H1 (cell line): ENCODE data around the gene HOXA11. TPM values are rescaled to one million over a fixed set of nuclear protein-coding genes. Genes with fewer than 3 reads are reported as not detected.

ENCODE experiments used
- CTCF ChIA-PET: fragments of 300-600 bp; sonication (Branson Sonifier 250); formaldehyde crosslinking; loops from one replicate; lab custom pipeline; 2021; ENCODE audit not compliant: partially characterized antibody; lab: Charles Lee
- POLR2A ChIA-PET: fragments of 300-600 bp; sonication (Branson Sonifier 250); formaldehyde crosslinking; loops from one replicate; lab custom pipeline; 2021; ENCODE audit warnings: inconsistent platforms; ENCODE audit not compliant: partially characterized antibody; lab: Charles Lee
- DNase-seq, 2 experiments: peaks; one replicate each; pipeline versions ENCODE4 v3.0.0 to v3.0.0-alpha.2; 2010 to 2022; ENCODE audit warnings: low spot score in 2 of 2, low read depth in 1 of 2, mixed read lengths in 1 of 2
- FAIRE-seq: peaks from 2 replicates; lab custom pipeline; 2011; peaks lifted over from hg19 to GRCh38; lab: Jason Lieb, UNC
- H2AFZ ChIP-seq: 2 replicates; pipeline ENCODE4 v1.8.1; 2012; ENCODE audit warnings: low read length, inconsistent platforms
- H2AK5ac ChIP-seq: 2 replicates; pipeline ENCODE4 v1.6.1; 2013; ENCODE audit warnings: low read depth, low read length
- H2BK120ac ChIP-seq: replicated peaks from 2 replicates; pipeline ENCODE3; 2013; ENCODE audit warnings: low read depth, low read length, inconsistent platforms
- H2BK12ac ChIP-seq: 2 replicates; pipeline ENCODE4 v1.6.1; 2013; ENCODE audit warnings: low read depth, low read length
- H2BK15ac ChIP-seq: 2 replicates; pipeline ENCODE4 v1.6.1; 2013; ENCODE audit warnings: low read length
- H2BK20ac ChIP-seq: 2 replicates; pipeline ENCODE4 v1.6.1; 2013; ENCODE audit warnings: low read length
- H2BK5ac ChIP-seq: 2 replicates; pipeline ENCODE4 v1.6.1; 2013; ENCODE audit warnings: low read depth, low read length
- H3K14ac ChIP-seq: 2 replicates; pipeline ENCODE4 v1.6.1; 2013; ENCODE audit warnings: inconsistent platforms; ENCODE audit not compliant: insufficient read length
- H3K18ac ChIP-seq: 2 replicates; pipeline ENCODE4 v1.6.1; 2013; ENCODE audit warnings: low read length; ENCODE audit errors: extremely low read depth
- H3K23ac ChIP-seq: 2 replicates; pipeline ENCODE4 v1.6.1; 2013; ENCODE audit warnings: inconsistent platforms; ENCODE audit not compliant: insufficient read length
- H3K23me2 ChIP-seq: 2 replicates; pipeline ENCODE4 v1.6.1; 2013; ENCODE audit warnings: low read depth, low read length
- H3K27ac ChIP-seq: 2 replicates; pipeline ENCODE4 v1.6.1; 2011; ENCODE audit warnings: low read depth, low read length, inconsistent platforms
- H3K27me3 ChIP-seq, 4 experiments: replicated peaks in 1 of 4; 1 replicate in 1 of 4; 2 replicates in 3 of 4; pipeline versions ENCODE4 v1.6.1 to v1.8.1; 2011 to 2013; ENCODE audit warnings: low read length in 3 of 4, mild to moderate bottlenecking in 3 of 4, inconsistent platforms in 2 of 4, mixed read lengths in 2 of 4, moderate library complexity in 1 of 4; ENCODE audit not compliant: control insufficient read depth in 3 of 4, insufficient read depth in 3 of 4; ENCODE audit errors: extremely low read depth in 1 of 4
- H3K36me3 ChIP-seq, 4 experiments: 2 replicates each; pipeline versions ENCODE4 v1.6.1 to v1.8.1; 2011 to 2013; ENCODE audit warnings: mild to moderate bottlenecking in 4 of 4, low read length in 3 of 4, moderate library complexity in 2 of 4, control low read depth in 1 of 4, inconsistent platforms in 1 of 4; ENCODE audit not compliant: insufficient read depth in 4 of 4, control insufficient read depth in 2 of 4
- H3K4ac ChIP-seq: replicated peaks from 2 replicates; pipeline ENCODE3; 2013; ENCODE audit warnings: low read length, low read depth, mixed read lengths, inconsistent platforms; ENCODE audit not compliant: insufficient read length
- H3K4me1 ChIP-seq, 4 experiments: replicated peaks in 1 of 4; 1 replicate in 1 of 4; 2 replicates in 3 of 4; pipeline versions ENCODE4 v1.6.1 to v1.8.1; 2011 to 2013; ENCODE audit warnings: low read length in 3 of 4, inconsistent platforms in 2 of 4, mixed read lengths in 1 of 4; ENCODE audit not compliant: insufficient read depth in 4 of 4, control insufficient read depth in 3 of 4
- H3K4me2 ChIP-seq, 2 experiments: 2 replicates each; pipeline versions ENCODE4 v1.6.1 to v1.8.1; 2011 to 2013; ENCODE audit warnings: low read depth in 2 of 2, low read length in 2 of 2, control low read depth in 1 of 2, inconsistent platforms in 1 of 2, mild to moderate bottlenecking in 1 of 2; ENCODE audit not compliant: insufficient read depth in 1 of 2
- H3K4me3 ChIP-seq, 4 experiments: fragments of 200-600, 300-600 bp in 1 of 4; sonication (generic), shearing (Covaris generic), sonication (Bioruptor Twin) in 1 of 4; 2 replicates each; pipeline versions ENCODE4 v1.5.1 to v1.8.1; 2011 to 2016; ENCODE audit warnings: low read length in 4 of 4, low read depth in 3 of 4, control low read depth in 2 of 4, inconsistent platforms in 2 of 4, mild to moderate bottlenecking in 2 of 4, mixed read lengths in 1 of 4, moderate library complexity in 1 of 4; ENCODE audit not compliant: insufficient read depth in 2 of 4; ENCODE audit errors: extremely low read depth in 1 of 4
- H3K56ac ChIP-seq: replicated peaks from 2 replicates; pipeline ENCODE3; 2013; ENCODE audit warnings: low read depth, mild to moderate bottlenecking, mixed read lengths, low read length, inconsistent platforms; ENCODE audit not compliant: insufficient read length
- H3K79me1 ChIP-seq: 2 replicates; pipeline ENCODE4 v1.6.1; 2013; ENCODE audit warnings: low read depth, low read length, control low read depth
- H3K79me2 ChIP-seq, 2 experiments: 2 replicates each; pipeline versions ENCODE4 v1.6.1 to v1.8.1; 2012 to 2013; ENCODE audit warnings: low read length in 2 of 2, mild to moderate bottlenecking in 2 of 2, inconsistent platforms in 1 of 2; ENCODE audit not compliant: insufficient read depth in 2 of 2, control insufficient read depth in 1 of 2
- H3K9ac ChIP-seq, 4 experiments: replicated peaks in 1 of 4; 1 replicate in 1 of 4; 2 replicates in 3 of 4; pipeline versions ENCODE4 v1.6.1 to v1.8.1; 2011 to 2013; ENCODE audit warnings: low read depth in 3 of 4, low read length in 3 of 4, control low read depth in 2 of 4, mild to moderate bottlenecking in 2 of 4, moderate library complexity in 2 of 4, inconsistent platforms in 1 of 4; ENCODE audit errors: extremely low read depth in 1 of 4
- H3K9me3 ChIP-seq, 2 experiments: 2 replicates each; pipeline versions ENCODE4 v1.6.1 to v1.8.1; 2012 to 2013; ENCODE audit warnings: mild to moderate bottlenecking in 2 of 2, moderate library complexity in 2 of 2, control low read depth in 1 of 2, inconsistent platforms in 1 of 2, low read depth in 1 of 2, low read length in 1 of 2, mixed read lengths in 1 of 2; ENCODE audit not compliant: insufficient read depth in 2 of 2
- H4K20me1 ChIP-seq, 2 experiments: replicated peaks in 1 of 2; 2 replicates each; pipeline versions ENCODE3 to v1.8.1; 2011 to 2013; ENCODE audit warnings: inconsistent platforms in 2 of 2, low read length in 2 of 2, mild to moderate bottlenecking in 1 of 2; ENCODE audit not compliant: insufficient read depth in 2 of 2, control insufficient read depth in 1 of 2
- H4K5ac ChIP-seq: 2 replicates; pipeline ENCODE4 v1.6.1; 2013; ENCODE audit warnings: low read length, low read depth, mixed read lengths, inconsistent platforms; ENCODE audit not compliant: insufficient read length
- H4K8ac ChIP-seq: 2 replicates; pipeline ENCODE4 v1.8.0; 2013; ENCODE audit warnings: mild to moderate bottlenecking, moderate library complexity, low read length, inconsistent platforms; ENCODE audit not compliant: insufficient read depth; ENCODE audit errors: extremely low read depth
- H4K91ac ChIP-seq: replicated peaks from 2 replicates; pipeline ENCODE3; 2013; ENCODE audit warnings: low read length, mixed read lengths, inconsistent platforms; ENCODE audit not compliant: insufficient read length
- KDM1A ChIP-seq: fragments of 200-600, 300-600 bp; sonication (generic); IDR thresholded peaks from 2 replicates; pipeline ENCODE4 v1.7.1; 2016; ENCODE audit warnings: mild to moderate bottlenecking, low read length, borderline replicate concordance
- POLR2A ChIP-seq, 2 experiments: IDR thresholded peaks; 1 replicate in 1 of 2; 2 replicates in 1 of 2; pipeline ENCODE4 v1.6.1; 2011; ENCODE audit warnings: low read depth in 2 of 2, low read length in 2 of 2, mild to moderate bottlenecking in 2 of 2; ENCODE audit errors: control extremely low read depth in 1 of 2
- POLR2AphosphoS5 ChIP-seq: IDR thresholded peaks from 2 replicates; pipeline ENCODE4 v1.6.1; 2011; ENCODE audit warnings: low read depth, low read length
- RNF2 ChIP-seq: fragments of 200-900, 300-1000 bp; sonication (generic); IDR thresholded peaks from 2 replicates; pipeline ENCODE4 v1.7.1; 2016; ENCODE audit warnings: borderline replicate concordance, low read depth, mild to moderate bottlenecking, antibody characterized with exemption, low read length; ENCODE audit not compliant: poor library complexity, severe bottlenecking; ENCODE audit errors: missing control alignments
- TEAD4 ChIP-seq: IDR thresholded peaks from 2 replicates; pipeline ENCODE4 v1.6.1; 2012; ENCODE audit warnings: low read depth, low read length, inconsistent platforms, mixed read lengths
- WGBS, 2 experiments: shearing (Covaris generic) in 1 of 2; methylation state at CpG; one replicate each; pipeline versions ENCODE4 v1.1.6 to v1.1.7; 2013 to 2015; ENCODE audit warnings: low lambda C conversion rate in 2 of 2, mixed read lengths in 2 of 2, inconsistent platforms in 1 of 2, low coverage in 1 of 2, missing lambda C conversion rate in 1 of 2; ENCODE audit not compliant: insufficient replicate concordance in 2 of 2, insufficient coverage in 1 of 2, insufficient read length in 1 of 2; ENCODE audit errors: extremely low coverage in 1 of 2, missing lambda C conversion rate in 1 of 2; 5-methylcytosine and 5-hydroxymethylcytosine counted together
- polyA plus RNA-seq, 7 experiments: library from polyadenylated mRNA; depleted of rRNA in 3 of 7; stranded (reverse) in 5 of 7; unstranded in 2 of 7; fragments of >200 nt in 5 of 7; fragments of 200-250 nt in 2 of 7; gene quantifications; 1 replicate in 5 of 7; 2 replicates in 1 of 7; 4 replicates in 1 of 7; pipeline versions ENCODE4 v1.2.1 to v1.2.3, GENCODE V29; 2011 to 2013; ENCODE audit warnings: missing spikeins in 2 of 7, mixed read lengths in 2 of 7
- total RNA-seq: library from RNA; stranded (reverse); fragmentation: NEBNext Ultra II Directional; extraction: Animal tissue kit (Norgen Biotek cat#: 25700); gene quantifications from 2 replicates; pipeline ENCODE4 v1.2.1, GENCODE V29; 2021
- TF ChIP-seq, protein P1 (sequence below): IDR thresholded peaks from 2 replicates; pipeline ENCODE4 v1.6.1; 2011; ENCODE audit warnings: low read depth, mild to moderate bottlenecking, low read length; ENCODE audit not compliant: insufficient read depth

The HOXA11 gene
- total and polyA plus RNA-seq, 2 of the 8 experiments (the other 6 are each of a cell fraction or from before 2014, with no cell fraction given) = not detected

DNA sequence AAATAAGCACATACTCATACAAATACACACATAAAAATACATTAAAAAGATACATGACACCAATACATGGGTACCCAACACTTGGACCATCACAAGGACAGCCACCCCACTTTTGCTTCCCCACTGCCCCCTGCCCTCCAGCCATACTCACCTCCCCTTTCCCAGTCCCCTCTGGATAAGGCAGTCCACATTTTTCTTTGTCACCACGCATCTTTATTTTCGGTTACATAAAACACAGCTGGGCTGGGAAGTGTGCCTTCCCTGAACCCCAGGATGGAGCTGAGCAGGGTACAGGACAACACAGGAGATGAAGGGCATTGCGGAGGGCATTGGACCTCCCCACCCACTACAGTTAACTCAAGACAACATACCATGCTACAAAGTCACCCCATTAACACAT, 31.5 kb downstream of the HOXA11 start:
- Histone ChIP-seq H3K79me1 (no peaks in the 10 kb centered on the region), H3K4me1 (peaks cover 0 to 2% (median under 1%) of the 10 kb centered on the region in 4 experiments; a peak in 3 of 7 replicates), H4K5ac (no peak overlapping the region), H3K36me3 (peaks cover 0 to 17% (median 0%) of the 10 kb centered on the region in 4 experiments; a peak in 1 of 8 replicates), H2BK120ac (no peak overlapping the region), H4K91ac (no peak overlapping the region), H4K8ac (no peak overlapping the region), H3K27me3 (peaks cover 98 to 100% (median 100%) of the 10 kb centered on the region in 4 experiments), H3K14ac (no peak overlapping the region), H3K4me3 (no peak overlapping the region), H4K20me1 (peaks cover 29 to 51% of the 10 kb centered on the region in 2 experiments), H2BK12ac (no peak overlapping the region), H3K56ac (no peak overlapping the region), H3K4ac (no peak overlapping the region), H3K23me2 (peaks cover 2% of the 10 kb centered on the region; the same call in 1 of the 2 replicates), H3K79me2 (no peaks in the 10 kb centered on the region), H3K27ac (no peak overlapping the region), H2AFZ (no peak overlapping the region), H2AK5ac (no peak overlapping the region), H3K4me2 (no peak overlapping the region), H3K9me3 (peaks cover 0 to 10% of the 10 kb centered on the region in 2 experiments; a peak in 1 of 4 replicates), H2BK5ac (no peak overlapping the region), H2BK20ac (no peak overlapping the region), H2BK15ac (no peak overlapping the region)
- POLR2A ChIA-PET = interaction anchor here (1.9 kb wide), 1 partner anchor 10 kb away, joined by 5 read pairs; the partner anchor contains the start of gene HOXA5
- CTCF ChIA-PET = interaction anchor here (1.2 to 6.5 kb wide), 4 partner anchors 8 to 473 kb away, joined by 3 to 80 read pairs (median 20); partner anchors contain the start of gene HOXA5
- no peak for DNase-seq
- no peak for FAIRE-seq
- TF ChIP-seq POLR2AphosphoS5 = no peak
- peak; percentile 15 for TF ChIP-seq RNF2
- TF ChIP-seq, protein P1, sequence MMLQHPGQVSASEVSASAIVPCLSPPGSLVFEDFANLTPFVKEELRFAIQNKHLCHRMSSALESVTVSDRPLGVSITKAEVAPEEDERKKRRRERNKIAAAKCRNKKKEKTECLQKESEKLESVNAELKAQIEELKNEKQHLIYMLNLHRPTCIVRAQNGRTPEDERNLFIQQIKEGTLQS = no peak
- no peak for TF ChIP-seq POLR2A (IDR thresholded peaks at IDR 0.05; ENCODE audit: control extremely low read depth in 1 of 2, low read depth in 2 of 2, low read length in 2 of 2)
- no peak for TF ChIP-seq TEAD4
- no peak for TF ChIP-seq KDM1A
- TF ChIP-seq, all 59 proteins: peak for 1
- H3K23ac ChIP-seq = no peak overlapping the region
- no peak overlapping the region for H3K9ac ChIP-seq
- 40% methylated on average over 3 of the region's 3 CpGs; no CpG with 5 or more reads in 1 of the 2 experiments for WGBS, 2 experiments
- no peak overlapping the region for H3K18ac ChIP-seq
